ENCODE measurements around the gene TIMM22.

GRCh38 chr17:1047177-1047878 lies 50.4 kb downstream of the TIMM22 start:
- TF ChIP-seq CTCF (IDR thresholded peaks at IDR 0.05) (no peak), POLR2A (IDR thresholded peaks at IDR 0.05) (no peak)

Measured in adrenal gland (tissue), 5 donors.